Hematopoietic multipotent progenitor cell treated with erythropoietin and hydrocortisone succinate and interleukin-3 and kit ligand, for 8 days (in vitro differentiated cells): ENCODE results near the gene SMPD3.

ENCODE experiments used
- DNase-seq: peaks from one replicate; pipeline ENCODE4 v3.0.0-alpha.2; 2015

SMPD3 gene

DNA sequence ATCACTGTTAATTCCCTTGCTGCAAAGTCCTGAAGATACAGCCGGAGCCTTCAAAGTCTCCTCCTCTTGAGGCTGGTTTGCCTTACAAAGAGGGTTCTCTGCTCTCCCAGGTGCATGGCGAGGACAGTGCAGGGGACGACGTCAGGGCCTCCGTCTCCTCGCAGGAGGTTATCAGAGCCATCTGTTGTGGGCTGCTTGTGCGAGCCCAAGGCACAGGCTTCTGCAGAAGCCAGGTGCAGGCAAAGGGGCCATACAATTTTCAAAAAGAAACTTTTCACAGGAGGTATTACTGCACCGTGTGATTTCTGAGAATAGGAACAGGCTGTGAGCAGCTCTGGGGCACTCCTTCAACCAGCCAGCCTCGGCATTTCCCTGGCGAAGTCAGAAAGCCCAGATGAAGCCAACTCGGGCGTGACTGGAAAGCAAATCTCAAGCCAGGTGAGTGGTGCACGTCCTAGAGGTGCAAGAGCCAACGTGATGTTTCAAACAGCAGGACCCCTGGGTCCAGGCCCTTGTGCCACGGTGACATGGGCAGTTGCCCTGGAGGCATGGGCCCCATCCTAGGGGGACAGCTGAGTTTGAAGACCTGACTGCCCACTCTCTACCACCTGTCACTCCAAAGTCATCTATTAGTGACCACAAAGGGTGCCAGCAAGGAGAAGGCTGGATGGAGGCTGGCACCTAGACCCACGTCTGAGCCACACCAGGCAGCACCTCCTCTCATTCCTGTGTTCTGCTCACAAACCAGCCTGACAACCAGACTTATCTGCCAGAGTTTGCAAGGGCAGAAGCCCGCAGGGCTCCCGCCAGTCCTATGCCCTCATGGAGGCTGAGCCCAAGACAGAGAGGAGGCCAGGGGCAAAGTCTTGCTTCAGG is 68.6 kb downstream of the SMPD3 start:
- no peak for DNase-seq

DNA sequence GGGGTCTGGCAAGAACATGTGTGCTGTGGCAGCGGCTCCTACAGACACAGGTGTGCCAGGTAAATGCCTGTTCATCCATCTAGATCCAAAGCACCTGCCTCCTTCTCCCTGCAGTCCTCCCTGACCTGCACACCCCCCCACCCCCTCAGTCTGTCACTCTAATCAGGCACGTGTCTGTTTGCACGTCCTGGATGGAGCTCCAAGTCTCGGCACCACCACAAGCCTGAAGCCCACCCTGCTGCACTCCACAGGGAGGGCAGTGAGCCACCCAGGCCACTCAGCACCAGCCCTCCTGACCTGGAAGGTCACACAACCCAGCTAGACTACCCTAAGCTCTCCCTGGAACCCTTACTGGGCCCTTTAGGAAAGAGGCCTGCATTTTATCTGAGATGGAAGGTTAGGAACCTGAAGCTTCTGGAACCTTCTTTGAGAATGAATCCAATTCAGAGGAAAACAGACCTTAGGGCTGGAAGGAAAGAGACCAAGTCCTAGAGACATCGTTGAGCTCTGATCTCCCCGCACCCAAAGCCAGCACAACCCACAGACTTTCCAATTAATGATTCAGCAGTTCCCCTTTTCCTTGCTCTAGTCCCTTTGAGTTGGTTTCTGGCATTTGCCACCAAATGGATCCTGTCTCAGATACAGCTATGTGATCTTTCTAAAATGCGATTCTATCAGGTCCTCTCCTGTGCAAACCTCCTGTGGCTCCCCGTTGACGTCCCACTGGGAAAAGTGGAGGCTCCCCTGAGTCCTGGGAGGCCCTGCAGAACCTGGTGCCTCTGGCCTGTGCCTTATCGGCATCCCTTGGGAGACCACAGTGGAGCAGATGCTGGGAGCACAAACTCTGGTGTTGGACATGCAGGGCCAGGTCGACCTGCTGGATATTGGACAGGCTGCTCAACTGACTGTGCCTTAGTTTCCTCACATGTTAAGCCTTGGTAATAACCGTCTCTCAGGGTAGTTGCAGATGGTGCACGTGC is 69.6 kb downstream of the SMPD3 start:
- no peak for DNase-seq

DNA sequence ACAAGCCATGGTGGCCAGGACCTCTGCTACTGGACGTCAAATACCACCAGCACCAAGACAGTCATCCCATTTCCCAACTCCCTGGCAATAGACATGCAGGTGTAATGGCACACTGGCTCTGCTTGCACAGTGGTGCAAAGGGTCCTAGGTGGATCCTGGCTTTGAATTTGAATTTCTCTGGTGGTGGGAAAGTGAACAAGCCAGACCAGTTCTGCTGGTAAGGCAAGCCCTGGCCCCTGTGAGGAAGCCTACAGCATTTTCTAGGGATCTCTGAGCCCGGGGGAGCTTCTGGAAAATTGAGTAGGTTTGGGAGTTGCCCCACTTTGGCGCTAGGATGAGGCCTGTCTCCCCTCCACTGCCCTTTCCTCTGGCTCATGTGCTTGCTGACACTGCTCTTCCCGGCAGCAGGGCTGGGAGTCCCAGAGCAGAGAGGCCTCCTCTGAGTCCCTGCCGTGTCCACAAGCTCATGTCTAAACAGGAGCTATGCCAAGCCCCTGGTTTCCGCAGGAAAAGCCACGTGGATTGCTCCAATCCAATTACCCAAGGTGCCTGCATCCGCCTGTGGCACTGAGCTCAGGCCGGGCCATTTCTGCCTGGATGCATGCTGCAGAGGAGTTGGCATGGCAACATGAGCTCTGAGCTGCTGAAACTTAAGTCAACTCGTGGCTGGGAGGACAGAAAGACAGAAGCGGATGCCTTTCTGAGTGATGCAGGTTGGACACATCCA is 70.5 kb downstream of the SMPD3 start:
- no peak for DNase-seq

DNA sequence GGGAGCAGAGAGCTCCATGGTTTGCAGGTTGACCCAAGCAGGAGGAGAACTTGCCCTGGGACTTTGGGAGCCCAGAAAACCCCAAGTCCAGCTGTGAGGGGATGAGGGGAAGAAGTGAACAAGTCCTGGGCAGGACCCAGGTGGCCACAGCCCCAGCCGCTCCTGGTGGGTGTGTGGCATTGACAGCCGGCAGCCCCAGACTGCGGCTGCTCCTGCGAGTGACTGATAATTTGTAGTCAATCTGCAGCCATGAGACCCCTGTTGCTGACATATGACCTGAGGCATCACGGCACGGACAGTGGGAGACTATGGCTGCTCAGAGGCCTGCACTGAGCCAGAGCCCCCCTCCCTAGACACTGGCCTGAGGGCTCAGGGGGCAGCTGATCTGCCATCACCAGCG is 71.1 kb downstream of the SMPD3 start:
- DNase-seq = no peak

DNA sequence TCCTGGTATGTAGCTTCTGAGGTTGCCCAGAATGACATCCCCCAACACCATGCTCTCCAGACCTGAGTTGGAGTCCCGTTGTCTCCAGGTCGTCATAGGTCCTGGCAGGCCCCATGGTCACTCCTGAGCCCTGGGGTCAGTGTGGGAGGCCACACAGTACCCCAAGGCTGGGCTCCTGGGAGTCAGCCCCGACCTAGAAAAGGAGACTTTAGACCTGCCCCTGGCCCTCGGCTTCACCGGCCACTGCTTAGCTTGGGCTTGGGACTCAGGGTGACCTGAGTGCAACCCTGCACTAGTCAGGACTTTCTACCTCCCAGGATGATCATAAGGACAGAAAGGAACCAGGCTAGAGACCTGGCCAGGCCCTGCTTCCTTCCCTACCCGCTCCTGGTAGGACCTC is 71.7 kb downstream of the SMPD3 start:
- no peak for DNase-seq

DNA sequence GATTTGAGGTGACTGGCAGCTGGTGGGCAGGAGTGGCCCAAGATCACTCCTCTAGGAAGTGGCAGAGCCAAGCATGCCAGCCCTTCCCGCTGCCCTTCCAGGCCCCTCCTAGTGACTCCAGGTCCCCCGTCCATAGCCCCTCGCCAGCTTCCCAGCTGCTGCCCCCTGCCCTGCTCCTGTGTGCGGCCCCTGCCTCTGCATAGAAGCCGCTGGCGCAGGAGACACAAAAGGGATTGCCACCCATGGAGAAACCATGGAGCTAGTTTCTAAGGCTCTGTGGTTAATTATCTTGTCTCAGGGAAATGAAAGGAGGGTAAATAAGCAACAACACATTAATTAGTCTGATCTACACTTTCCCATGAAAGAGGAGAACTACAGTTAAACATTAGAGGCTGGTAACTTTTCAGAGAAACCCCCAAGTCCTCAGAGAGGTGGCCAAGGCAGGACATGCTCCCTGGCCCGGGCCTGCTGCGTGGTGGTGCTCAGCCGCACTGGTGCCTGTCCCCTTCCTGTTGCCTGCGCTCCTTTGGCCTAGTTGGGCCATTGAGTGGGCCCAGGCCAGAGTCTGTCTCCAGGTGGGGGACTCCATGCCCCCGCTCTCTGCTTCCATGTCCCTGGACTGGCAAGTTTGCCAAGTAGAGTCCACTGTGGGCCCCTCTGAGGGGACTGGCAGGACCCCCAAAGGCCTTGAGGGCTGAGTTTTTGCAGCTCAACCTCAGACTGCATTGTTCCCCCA is 72.3 kb downstream of the SMPD3 start:
- no peak for DNase-seq

DNA sequence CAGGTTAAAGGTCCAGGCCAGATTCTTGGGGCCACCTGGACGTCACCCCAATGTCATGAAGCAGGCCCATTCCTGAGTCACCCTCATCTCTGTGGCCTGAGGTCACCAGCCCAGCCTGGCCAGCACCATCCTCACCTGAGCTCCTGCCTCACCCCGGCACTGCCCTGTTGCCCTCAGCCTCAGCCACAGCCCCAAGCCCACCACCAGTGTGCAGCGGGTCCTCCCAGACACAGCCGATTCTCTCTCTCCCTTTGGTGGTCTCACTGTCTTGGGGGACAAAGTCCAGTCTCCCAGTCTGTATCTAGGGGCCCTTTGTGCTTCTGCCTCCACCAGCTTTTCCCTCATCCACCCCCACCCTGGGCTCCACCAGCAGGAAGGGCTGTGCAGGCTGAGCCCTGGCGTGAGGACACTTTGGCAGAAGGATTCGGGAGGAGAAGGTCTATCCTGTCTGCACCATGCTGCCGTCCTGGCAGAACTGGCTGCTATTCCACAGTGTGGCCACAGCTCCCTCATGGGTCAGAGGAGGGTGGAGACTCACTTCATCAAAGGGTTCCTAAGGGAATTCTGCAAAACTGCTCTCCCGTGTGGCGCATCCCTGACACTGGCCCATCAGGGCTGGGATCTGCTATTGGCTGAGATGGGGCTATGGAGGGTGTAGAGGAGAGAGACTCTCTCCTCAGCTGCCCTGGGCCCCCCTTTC is 73.2 kb downstream of the SMPD3 start:
- DNase-seq = no peak

DNA sequence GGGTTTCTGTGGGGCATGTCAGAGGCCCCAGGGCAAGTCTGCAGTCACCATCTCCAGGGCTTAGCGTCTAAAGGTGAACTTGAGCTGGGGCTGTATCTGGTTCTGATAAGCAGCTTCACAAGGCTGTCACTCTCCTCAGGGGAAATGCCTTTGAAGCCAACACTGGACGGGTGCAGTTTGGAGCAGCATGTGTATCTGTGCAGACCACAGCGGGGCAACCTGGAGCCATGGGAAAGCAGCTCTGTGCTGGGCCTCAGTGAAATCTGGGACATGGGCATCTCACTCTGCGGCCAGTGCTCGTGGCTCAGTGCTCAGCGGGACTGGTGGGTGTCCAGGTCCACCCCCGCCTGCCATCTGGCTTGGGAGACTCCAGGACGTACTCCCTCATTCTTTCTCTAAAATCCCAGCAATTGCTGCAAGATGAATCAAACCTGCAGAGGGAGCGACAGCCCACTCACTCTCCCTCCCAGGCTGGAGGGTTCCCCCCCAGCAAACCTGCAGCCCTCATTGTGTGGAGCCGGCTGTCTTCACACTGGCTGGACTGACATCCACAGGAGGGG is 74.0 kb downstream of the SMPD3 start:
- no peak for DNase-seq

DNA sequence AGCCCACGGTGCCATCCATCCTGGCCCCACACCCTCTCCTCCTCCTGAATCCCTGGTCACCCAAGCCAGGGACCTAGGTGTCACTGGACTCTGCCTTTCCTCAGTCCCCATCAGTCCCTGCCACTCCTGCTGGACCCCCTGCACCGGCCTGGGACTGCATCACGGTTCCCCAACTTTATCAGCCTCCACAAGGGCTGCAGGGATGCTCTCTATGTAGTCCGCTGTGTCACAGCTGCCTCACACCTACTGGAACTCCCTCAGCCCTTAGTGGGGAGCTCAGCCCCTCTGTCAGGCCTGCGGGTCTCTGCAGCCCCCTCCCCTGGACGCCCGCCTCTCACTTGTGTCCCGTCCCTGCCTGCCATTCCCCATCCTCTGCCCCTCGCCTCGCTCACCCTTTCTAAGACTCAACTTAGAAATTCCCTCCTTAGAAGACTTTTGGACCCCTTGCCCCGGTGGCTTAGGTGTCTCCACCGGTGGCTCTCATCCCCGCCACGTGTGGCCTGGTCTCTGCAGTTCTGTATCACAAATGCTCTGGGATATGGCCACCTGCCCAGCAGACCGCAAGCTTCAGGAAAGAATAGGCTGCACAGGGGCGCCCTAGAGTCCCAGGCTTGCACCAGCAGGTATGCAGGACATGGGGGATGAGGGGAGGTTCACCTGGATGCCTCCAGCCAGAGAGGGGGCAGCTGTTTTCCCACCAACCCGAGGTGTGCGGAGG is 74.6 kb downstream of the SMPD3 start:
- no peak for DNase-seq

DNA sequence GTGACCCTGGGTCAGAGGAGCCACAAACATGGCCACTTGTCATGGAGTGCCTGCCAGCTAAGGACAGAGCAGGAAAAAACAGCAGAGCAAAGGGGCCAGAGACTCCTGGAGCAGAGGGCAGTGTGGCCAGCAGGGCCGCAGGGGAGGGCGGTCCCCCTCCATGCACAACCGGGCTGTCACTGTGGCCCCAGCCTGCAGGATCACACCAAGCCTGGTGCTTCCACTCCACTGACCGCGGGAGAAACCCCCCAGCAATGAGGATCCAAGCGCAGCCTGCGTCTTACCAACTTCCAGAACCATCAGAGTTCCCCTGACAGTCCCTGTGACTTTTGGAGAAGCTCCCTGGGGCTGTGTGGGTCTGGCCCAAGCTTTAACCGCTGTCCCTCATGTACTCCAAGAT is 75.5 kb downstream of the SMPD3 start:
- no peak for DNase-seq

DNA sequence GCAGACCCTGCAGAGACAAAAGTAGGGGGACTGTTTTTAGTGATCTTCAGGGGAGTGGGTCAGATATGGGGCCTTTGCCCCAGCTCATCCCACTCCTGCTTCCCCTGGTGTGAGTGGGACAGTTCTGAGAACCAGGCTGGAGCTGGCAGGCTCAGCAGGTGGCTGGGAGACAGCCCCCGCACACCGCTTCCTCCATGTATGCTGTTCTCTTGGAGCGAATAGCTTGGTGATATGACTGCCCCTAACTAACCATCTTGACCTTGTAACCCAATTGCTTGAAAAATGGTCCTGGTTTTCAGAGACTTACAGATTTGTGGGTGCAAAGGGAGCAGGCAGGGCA is 76.0 kb downstream of the SMPD3 start:
- DNase-seq = no peak

DNA sequence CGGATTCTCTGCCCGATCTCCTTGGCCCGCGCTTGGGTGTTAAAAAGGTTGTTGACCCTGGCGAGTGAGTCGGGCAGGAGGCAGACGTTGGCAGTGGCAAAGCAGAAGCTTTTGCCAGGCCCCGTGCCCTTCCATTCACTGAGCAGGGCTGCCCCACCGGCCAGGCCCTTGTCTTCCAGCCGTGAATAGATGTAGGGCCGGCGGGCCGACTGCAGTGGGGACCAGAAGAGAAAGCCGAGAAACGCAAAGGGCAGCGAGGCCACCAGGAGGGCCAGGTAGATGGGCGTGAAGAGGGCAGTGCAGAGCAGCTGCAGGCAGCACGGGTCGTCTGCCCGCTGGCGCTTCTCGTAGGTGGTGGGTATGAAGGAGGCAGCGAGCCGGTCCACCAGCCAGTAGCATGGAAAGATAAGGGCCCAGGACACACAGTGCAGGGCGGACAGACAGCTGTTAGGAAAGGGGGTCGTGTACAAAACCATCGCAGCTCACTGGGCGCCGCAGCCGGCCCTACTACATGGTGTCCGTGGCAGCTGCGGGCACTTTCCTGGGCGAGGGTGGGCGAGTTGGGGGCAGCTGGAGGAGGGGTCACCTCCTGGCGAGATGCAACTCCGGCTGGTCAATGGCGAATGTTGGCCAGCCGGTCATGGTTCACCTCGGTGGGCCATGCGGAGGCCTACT is 76.5 kb downstream of the SMPD3 start:
- no peak for DNase-seq

DNA sequence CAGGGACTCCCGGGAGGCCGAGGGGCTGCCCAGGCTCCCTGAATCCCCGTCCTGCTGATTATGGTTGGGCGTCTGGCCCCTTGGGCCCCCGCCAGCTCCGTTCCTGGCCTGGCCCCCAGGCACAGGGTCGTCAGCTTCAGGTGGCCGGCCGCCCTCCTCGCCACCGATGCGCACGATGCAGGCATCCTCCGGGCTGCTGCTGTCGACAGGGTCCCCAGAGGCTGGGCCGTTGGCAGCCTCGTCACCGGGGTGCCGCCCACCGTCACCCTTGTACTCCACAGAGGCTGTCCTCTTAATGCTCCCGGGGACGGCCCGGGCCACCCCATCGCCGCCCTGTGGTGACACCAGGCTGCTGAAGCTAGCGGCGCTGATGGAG is 77.0 kb downstream of the SMPD3 start:
- DNase-seq = no peak

DNA sequence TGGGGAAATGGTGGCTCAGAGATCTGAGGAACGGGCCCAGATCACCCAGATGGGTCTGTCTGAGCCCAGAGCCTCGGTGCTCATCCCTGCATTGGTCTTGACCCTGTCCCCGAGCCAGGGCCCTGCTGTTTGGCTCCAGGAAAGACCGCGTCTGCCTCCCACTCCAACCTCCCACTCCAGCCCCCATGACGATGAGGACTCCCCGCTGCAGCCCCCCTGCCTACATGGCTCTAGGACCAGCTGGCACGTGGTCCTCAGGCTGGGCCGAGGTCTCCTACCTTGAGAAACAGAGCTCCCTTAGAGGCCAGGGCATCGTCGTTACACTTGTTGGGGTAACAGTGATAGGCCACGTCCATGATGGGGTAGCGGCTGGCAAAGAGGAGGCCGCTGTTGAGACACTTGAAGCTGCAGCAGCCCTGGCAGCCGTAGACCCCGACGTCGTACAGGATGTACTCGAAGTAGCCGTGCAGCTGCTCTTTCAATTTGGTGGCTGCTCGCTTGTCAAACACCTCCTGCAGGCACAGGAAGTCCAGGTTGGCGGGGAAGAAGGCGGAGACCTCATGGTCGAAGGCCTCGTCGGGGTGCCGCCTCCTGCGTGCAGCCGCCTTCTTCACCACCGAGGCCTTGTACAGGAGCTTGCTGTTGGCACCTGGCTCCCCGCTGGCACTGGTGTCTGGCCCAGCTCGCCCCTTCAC is 77.6 kb downstream of the SMPD3 start:
- no peak for DNase-seq

DNA sequence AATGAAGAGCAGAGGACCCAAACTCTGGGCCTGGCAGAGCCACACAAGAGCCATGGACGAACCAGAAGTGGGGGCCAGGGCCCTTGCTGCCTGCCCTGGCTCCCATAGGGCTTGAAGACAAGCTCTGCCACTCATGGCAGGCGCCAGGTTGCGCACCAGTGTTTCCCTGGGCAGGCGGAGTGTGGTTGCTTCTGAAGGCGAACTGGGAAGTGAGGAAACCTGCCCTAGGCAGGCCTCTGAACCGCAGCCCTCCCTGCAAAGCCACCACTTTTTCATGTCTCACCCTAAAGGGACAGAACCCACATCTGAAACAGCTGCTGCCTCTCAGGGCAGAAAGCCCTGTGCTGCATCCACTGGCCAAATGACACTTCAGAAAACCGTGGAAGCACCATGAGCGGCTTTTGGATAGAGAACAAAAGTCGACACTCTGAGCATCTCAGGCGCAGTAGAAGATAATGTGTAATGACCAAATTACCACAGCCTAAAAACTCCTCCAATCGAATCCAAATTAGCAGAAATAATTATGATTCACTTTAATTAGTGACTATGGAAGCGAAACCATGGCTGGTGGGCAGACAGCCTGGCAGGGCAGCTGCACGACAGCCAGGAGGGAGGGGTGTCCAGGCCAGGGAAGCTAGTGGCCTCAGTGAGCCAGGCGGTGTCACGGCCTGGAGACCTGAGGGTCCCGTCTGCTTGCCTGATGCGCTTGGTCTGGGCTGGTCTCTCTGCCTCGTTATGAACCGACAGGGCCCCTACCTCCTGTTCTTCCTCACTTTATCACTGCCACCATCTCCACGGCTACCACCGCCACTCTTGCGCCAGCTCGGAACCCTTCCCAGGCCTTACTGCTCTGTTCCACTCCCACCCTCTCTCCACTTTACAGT is 78.4 kb downstream of the SMPD3 start:
- DNase-seq = peak; percentile 6

DNA sequence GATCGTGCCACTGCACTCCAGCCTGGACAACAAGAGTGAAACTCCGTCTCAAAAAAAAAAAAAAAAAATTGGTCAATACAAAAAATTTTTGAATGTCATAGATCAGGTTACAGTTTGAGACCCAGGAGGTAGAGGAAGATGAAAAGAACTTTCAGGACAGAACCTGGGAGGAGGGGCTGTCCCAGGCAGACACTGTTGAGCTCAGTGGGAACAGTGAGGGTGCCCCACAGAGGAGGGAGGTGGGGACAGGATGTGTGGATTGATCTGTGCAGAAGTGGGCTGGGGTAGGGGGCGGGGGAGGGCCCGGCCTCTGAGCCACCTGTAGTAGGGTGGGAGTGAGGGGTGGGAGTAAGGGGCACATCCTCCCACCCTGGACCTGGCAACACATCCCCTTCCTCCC is 79.1 kb downstream of the SMPD3 start:
- DNase-seq = no peak

DNA sequence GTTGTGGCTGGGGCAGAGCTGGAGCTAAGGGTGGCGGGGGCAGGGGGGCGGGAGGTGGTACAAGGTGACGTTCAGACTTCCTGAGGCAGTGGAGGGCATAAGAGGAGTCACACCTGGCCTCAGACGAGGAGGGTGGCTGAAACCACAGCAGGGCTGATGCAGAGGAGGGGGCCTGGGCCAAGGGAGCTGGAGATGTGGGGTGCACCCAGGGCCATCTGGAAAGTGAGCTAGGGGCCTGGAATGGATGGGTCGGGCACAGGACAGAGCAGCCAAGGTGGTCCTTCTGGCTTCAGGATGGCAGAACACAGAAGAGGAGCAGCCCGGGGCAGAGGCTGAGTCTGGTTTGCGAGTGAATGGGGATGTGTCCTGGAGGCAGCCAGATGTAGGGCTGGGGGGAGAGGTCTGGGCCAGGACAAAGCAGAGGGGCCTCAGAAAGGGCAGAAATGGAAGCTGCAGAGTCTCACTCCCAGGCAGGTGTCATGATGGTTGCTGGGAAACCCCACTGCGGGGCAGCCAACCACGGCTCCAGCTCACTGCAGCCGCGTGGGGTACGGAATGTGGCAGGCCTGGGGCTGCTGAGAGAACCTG is 79.9 kb downstream of the SMPD3 start:
- DNase-seq = no peak

DNA sequence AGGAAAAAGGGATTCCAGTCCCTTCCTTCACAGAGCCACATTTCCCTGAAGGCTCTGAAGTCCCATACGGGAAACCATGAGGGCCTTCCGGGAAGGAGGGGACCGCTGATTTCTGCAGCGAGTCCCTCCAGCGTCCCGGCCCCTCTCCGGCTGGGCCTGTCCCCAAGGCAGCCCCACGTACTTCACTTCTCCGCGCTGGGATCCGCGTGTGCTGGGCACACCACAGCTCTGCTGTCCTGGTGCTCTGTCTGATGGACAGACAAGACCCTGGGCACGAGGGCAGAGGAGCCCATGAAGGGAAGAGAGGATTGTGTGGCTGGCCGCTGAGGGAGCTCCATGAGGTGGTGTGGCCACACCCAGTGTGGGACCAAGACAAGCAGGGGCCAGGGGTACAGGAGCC is 80.4 kb downstream of the SMPD3 start:
- no peak for DNase-seq
